Upper lobe of left lung (tissue), 4 donors: ENCODE data around the gene KRTAP22-1.

Experiments used
- CTCF ChIP-seq, 6 experiments: fragments of 450-650 bp in 4 of 6; fragments of 200-600 bp in 2 of 6; sonication (generic) in 2 of 6; IDR thresholded peaks; one replicate each; pipeline ENCODE4 v1.5.1; 2016 to 2019; ENCODE audit warnings: antibody characterized with exemption in 6 of 6
- EP300 ChIP-seq, 4 donors: sonication (generic); formaldehyde crosslinking; IDR thresholded peaks; one replicate each; pipeline ENCODE4 v1.5.1; 2017; ENCODE audit warnings: antibody characterized with exemption in 4 of 4, control low read depth in 2 of 4
- POLR2AphosphoS5 ChIP-seq, 2 donors: sonication (generic); formaldehyde crosslinking; IDR thresholded peaks; one replicate each; pipeline ENCODE4 v1.5.1; 2017; ENCODE audit warnings: antibody characterized with exemption in 2 of 2

GRCh38 chr21:30598802-30599201 is 2.1 kb upstream of the KRTAP22-1 start, which contains the start of gene KRTAP6-2:
- TF ChIP-seq POLR2AphosphoS5 (IDR thresholded peaks at IDR 0.05) (no peak), EP300 (IDR thresholded peaks at IDR 0.05) (no peak), CTCF (IDR thresholded peaks at IDR 0.05) (no peak)
